Natural killer cell (primary cell): ENCODE data around the gene ITGA7. TPM values are rescaled to one million over a fixed set of nuclear protein-coding genes. Genes with fewer than 3 reads are reported as not detected.
A peak's percentile ranks its signal among the peaks of the same experiment; 100 is the strongest.

ENCODE experiments used
- ATAC-seq, 3 donors: fragments of 150-1000 bp in 2 of 3; fragments of 200-7000 bp in 1 of 3; cut with Tn5 transposase; 1 replicate in 1 of 3; 2 replicates in 2 of 3; pipeline ENCODE4 v1.10.0; 2021; ENCODE audit warnings: mild to moderate bottlenecking in 2 of 3, moderate library complexity in 2 of 3
- DNase-seq, 2 donors: peaks; one replicate each; pipeline versions ENCODE4 v3.0.0 to v3.0.0-alpha.2; 2013 to 2021; ENCODE audit warnings: mixed read lengths in 1 of 2
- H3K27ac ChIP-seq: one replicate; pipeline ENCODE4 v1.5.1; 2013; ENCODE audit warnings: mild to moderate bottlenecking, low read length
- H3K27me3 ChIP-seq: one replicate; pipeline ENCODE4 v1.6.1; 2013; ENCODE audit warnings: low read length; ENCODE audit not compliant: control insufficient read depth, insufficient read depth
- H3K36me3 ChIP-seq: one replicate; pipeline ENCODE4 v1.6.1; 2013; ENCODE audit warnings: low read length; ENCODE audit not compliant: control insufficient read depth, insufficient read depth
- H3K4me1 ChIP-seq: one replicate; pipeline ENCODE4 v1.6.1; 2013; ENCODE audit warnings: low read length; ENCODE audit not compliant: control insufficient read depth, insufficient read depth
- H3K4me3 ChIP-seq: one replicate; pipeline ENCODE4 v1.5.1; 2013; ENCODE audit warnings: low read length
- H3K9me3 ChIP-seq: one replicate; pipeline ENCODE4 v1.6.1; 2013; ENCODE audit warnings: low read length; ENCODE audit not compliant: control insufficient read depth, insufficient read depth
- H3K27ac Mint-ChIP-seq, 2 donors: one replicate each; pipeline ENCODE4 v1.8.0; 2022; ENCODE audit warnings: mild to moderate bottlenecking in 2 of 2, mixed read lengths in 2 of 2, moderate library complexity in 1 of 2
- H3K27me3 Mint-ChIP-seq, 2 donors: one replicate each; pipeline ENCODE4 v1.8.0; 2022; ENCODE audit warnings: low read depth in 2 of 2, mixed read lengths in 2 of 2
- H3K36me3 Mint-ChIP-seq: one replicate; pipeline ENCODE4 v1.8.0; 2022; ENCODE audit warnings: mixed read lengths
- H3K4me1 Mint-ChIP-seq, 2 donors: one replicate each; pipeline ENCODE4 v1.8.0; 2022; ENCODE audit warnings: mixed read lengths in 2 of 2
- H3K4me3 Mint-ChIP-seq: one replicate; pipeline ENCODE4 v1.8.0; 2022; ENCODE audit warnings: mild to moderate bottlenecking, moderate library complexity, mixed read lengths
- H3K9me3 Mint-ChIP-seq, 2 donors: one replicate each; pipeline ENCODE4 v1.8.0; 2022; ENCODE audit warnings: mixed read lengths in 2 of 2
- WGBS: methylation state at CpG from one replicate; pipeline ENCODE4 v1.1.7; 2013; ENCODE audit warnings: missing lambda C conversion rate; ENCODE audit not compliant: insufficient coverage; 5-methylcytosine and 5-hydroxymethylcytosine counted together
- intact Hi-C: fragments of 100-400 bp; cut with micrococcal nuclease; formaldehyde crosslinking; loops from one replicate; pipeline ENCODE4 v1.14.2; 2022
- total RNA-seq, 4 donors: library from RNA; stranded (reverse); fragments of 120-200 nt in 1 of 4; gene quantifications; one replicate each; pipeline versions ENCODE4 v1.2.3 to v1.2.4, GENCODE V29; 2013 to 2022
- TF ChIP-seq, protein P1 (sequence below): fragments of 200-600 bp; IDR thresholded peaks from one replicate; pipeline ENCODE4 v1.8.0; 2022; ENCODE audit warnings: antibody characterized with exemption

The ITGA7 gene, protein sequence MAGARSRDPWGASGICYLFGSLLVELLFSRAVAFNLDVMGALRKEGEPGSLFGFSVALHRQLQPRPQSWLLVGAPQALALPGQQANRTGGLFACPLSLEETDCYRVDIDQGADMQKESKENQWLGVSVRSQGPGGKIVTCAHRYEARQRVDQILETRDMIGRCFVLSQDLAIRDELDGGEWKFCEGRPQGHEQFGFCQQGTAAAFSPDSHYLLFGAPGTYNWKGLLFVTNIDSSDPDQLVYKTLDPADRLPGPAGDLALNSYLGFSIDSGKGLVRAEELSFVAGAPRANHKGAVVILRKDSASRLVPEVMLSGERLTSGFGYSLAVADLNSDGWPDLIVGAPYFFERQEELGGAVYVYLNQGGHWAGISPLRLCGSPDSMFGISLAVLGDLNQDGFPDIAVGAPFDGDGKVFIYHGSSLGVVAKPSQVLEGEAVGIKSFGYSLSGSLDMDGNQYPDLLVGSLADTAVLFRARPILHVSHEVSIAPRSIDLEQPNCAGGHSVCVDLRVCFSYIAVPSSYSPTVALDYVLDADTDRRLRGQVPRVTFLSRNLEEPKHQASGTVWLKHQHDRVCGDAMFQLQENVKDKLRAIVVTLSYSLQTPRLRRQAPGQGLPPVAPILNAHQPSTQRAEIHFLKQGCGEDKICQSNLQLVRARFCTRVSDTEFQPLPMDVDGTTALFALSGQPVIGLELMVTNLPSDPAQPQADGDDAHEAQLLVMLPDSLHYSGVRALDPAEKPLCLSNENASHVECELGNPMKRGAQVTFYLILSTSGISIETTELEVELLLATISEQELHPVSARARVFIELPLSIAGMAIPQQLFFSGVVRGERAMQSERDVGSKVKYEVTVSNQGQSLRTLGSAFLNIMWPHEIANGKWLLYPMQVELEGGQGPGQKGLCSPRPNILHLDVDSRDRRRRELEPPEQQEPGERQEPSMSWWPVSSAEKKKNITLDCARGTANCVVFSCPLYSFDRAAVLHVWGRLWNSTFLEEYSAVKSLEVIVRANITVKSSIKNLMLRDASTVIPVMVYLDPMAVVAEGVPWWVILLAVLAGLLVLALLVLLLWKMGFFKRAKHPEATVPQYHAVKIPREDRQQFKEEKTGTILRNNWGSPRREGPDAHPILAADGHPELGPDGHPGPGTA
- total RNA-seq = 1 to 10 TPM; 2.8 to 4.6 (median 4.3) TPM
- 1.5 TPM for total RNA-seq (2013)

DNA sequence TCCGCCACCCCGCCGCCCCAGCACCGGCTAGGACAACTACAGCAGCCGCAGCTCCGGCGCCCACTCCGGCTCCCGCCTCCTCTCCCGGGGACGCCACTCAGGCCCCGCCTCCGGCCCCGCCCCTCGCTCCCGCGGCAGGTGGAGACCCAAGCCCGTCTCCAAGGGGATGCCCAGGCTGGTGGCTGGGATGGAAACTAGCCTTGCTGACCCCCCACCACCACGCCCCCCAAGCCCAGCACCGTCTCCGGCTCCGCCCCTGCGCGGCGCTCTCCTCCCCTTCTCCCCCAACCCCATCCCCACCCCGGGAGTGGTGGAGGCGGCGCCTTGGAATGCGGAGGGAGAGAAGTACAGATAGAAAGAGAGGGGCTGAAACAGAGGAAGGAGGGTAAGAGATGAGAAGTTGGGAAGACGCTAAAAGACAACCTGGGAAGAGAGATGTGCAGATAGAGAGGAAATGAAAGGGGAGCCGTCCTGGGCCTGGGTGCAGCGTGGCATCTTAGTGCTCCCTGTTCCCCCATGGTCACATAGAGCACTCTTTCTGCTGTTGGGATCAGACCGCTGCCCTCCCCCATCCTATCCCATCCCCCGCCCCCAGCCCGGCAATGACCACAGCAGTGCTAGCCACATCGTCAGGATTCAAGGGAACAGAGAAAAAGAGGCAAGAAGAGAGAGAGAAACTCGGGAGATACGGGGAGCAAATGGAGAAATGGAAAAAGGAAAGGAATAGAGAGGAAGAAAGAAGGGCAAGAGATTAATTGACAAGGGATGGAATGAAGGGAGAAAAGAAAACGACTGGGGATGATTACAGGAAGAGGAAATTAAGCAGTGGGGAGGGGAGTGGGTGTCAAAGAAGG, at the start of gene ITGA7:
Gene ITGA7 (minus strand): TSS at position 64 of the 854 bp plus-strand sequence. CDS start 222 bp downstream, outside the sequence.
- Mint-ChIP-seq H3K27me3 (peaks cover 30% of the 10 kb centered on the region in 2 donors), H3K4me1 (peaks cover 14 to 17% of the 10 kb centered on the region in 2 donors), H3K36me3 (no peaks in the 10 kb centered on the region), H3K9me3 (no peaks in the 10 kb centered on the region), H3K4me3 (peak within 1 kb of the TSS; percentile 85), H3K27ac (peak within 1 kb of the TSS in 1 of 2 donors; percentile 23)
- H3K4me3 ChIP-seq = peak within 1 kb of the TSS; percentile 25
- H3K9me3 ChIP-seq = no peaks in the 10 kb centered on the region
- H3K27me3 ChIP-seq = peaks cover 17% of the 10 kb centered on the region
- H3K36me3 ChIP-seq = no peaks in the 10 kb centered on the region
- no peak within 1 kb of the TSS for H3K27ac ChIP-seq
- WGBS = under 1% methylated on average over 30 of the region's 39 CpGs
- ATAC-seq (peak; percentile 63 to 83 (median 76)), DNase-seq (peak; percentile 33 to 68)
- peaks cover 18% of the 10 kb centered on the region for H3K4me1 ChIP-seq
- intact Hi-C loops = no loop called here
- TF ChIP-seq, protein P1, sequence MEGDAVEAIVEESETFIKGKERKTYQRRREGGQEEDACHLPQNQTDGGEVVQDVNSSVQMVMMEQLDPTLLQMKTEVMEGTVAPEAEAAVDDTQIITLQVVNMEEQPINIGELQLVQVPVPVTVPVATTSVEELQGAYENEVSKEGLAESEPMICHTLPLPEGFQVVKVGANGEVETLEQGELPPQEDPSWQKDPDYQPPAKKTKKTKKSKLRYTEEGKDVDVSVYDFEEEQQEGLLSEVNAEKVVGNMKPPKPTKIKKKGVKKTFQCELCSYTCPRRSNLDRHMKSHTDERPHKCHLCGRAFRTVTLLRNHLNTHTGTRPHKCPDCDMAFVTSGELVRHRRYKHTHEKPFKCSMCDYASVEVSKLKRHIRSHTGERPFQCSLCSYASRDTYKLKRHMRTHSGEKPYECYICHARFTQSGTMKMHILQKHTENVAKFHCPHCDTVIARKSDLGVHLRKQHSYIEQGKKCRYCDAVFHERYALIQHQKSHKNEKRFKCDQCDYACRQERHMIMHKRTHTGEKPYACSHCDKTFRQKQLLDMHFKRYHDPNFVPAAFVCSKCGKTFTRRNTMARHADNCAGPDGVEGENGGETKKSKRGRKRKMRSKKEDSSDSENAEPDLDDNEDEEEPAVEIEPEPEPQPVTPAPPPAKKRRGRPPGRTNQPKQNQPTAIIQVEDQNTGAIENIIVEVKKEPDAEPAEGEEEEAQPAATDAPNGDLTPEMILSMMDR = no peak

DNA sequence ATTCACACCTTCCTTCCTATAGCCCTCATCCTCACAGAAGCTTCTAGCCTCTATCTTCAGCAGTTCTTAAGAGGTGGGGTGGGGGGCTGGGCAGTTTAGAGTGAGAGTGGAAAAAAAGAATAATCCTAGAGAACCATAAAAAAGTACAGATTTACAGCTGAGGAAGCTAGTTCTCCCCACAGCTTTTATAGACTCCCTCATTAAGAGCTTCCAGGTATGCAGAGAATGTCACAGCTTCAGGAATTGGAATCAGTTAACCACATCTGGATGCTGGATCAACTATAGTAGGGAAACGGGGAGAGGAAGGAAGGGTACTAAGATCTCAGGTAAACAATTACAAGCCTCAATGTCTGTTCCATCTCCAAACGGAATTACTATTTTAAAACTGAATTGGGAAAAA, 47.5 kb upstream of the ITGA7 start:
- peaks cover 0 to 7% of the 10 kb centered on the region in 2 donors for H3K4me1 Mint-ChIP-seq
- DNase-seq (no peak), ATAC-seq (no peak)
- H3K9me3 ChIP-seq = no peaks in the 10 kb centered on the region
- H3K36me3 Mint-ChIP-seq = peaks cover 19% of the 10 kb centered on the region
- peak overlapping the region; percentile 16 to 29 for H3K27ac Mint-ChIP-seq
- no peaks in the 10 kb centered on the region for H3K4me1 ChIP-seq
- no peaks in the 10 kb centered on the region for H3K9me3 Mint-ChIP-seq
- intact Hi-C loops = no loop called here
- H3K27me3 Mint-ChIP-seq = no peaks in the 10 kb centered on the region
- TF ChIP-seq, protein P1 = no peak
- H3K27ac ChIP-seq = no peak overlapping the region
- peaks cover 74% of the 10 kb centered on the region for H3K36me3 ChIP-seq
- H3K4me3 Mint-ChIP-seq = no peak overlapping the region
- H3K4me3 ChIP-seq = no peak overlapping the region
- WGBS = 100% methylated on average over 1 of the region's 2 CpGs
- H3K27me3 ChIP-seq = no peaks in the 10 kb centered on the region

DNA sequence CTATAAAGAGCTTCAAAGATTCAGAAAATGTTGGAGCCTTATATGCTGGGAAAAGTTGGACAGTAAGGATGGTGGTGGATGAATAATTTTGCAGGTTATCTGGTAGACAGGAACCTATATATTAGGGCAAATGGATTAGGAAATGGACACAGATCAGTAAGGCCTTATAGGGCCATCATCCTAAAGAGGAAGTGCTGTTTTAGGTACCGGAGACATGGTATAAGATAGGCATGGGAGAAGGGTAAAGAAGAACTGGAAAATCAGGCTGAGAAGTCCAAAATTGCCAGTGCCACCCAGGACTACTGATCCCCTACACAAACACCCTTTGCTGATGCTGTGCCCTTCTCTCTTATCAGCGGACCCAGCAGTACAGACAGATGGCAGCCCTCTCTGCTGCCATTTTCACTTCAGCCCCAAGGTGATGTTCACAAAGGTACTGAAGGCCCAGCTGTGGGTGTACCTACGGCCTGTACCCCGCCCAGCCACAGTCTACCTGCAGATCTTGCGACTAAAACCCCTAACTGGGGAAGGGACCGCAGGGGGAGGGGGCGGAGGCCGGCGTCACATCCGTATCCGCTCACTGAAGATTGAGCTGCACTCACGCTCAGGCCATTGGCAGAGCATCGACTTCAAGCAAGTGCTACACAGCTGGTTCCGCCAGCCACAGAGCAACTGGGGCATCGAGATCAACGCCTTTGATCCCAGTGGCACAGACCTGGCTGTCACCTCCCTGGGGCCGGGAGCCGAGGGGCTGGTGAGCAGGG, 40.7 kb upstream of the ITGA7 start:
- Histone ChIP-seq H3K9me3 (no peaks in the 10 kb centered on the region), H3K4me1 (peaks cover 19% of the 10 kb centered on the region), H3K27me3 (no peaks in the 10 kb centered on the region), H3K4me3 (no peak overlapping the region), H3K27ac (no peak overlapping the region), H3K36me3 (peaks cover 20% of the 10 kb centered on the region)
- ATAC-seq (no peak), DNase-seq (peak in 1 of 2 donors; percentile 14)
- intact Hi-C loops = no loop called here
- Mint-ChIP-seq H3K4me1 (peaks cover 25 to 31% of the 10 kb centered on the region in 2 donors), H3K9me3 (no peaks in the 10 kb centered on the region), H3K27me3 (no peaks in the 10 kb centered on the region), H3K36me3 (no peaks in the 10 kb centered on the region), H3K27ac (peak overlapping the region; percentile 25 to 30), H3K4me3 (no peak overlapping the region)
- 95% methylated on average over 18 of the region's 18 CpGs for WGBS
- TF ChIP-seq, protein P1 = no peak
